Subcutaneous abdominal adipose tissue (tissue), 5 donors: Measurements from ENCODE around the gene CPA5.

Source experiments
- H3K27ac ChIP-seq: one replicate; pipeline ENCODE4 v1.7.0; 2013; ENCODE audit warnings: low read depth, mild to moderate bottlenecking, inconsistent platforms, low read length, moderate library complexity
- H3K27me3 ChIP-seq, 5 donors: one replicate each; pipeline ENCODE4 v1.7.0; 2013; ENCODE audit warnings: low read length in 5 of 5, inconsistent platforms in 1 of 5; ENCODE audit not compliant: control insufficient read depth in 5 of 5, insufficient read depth in 4 of 5
- H3K36me3 ChIP-seq, 5 donors: one replicate each; pipeline ENCODE4 v1.7.0; 2013; ENCODE audit warnings: low read length in 5 of 5; ENCODE audit not compliant: control insufficient read depth in 5 of 5, insufficient read depth in 5 of 5
- H3K4me1 ChIP-seq, 5 donors: one replicate each; pipeline ENCODE4 v1.7.0; 2013; ENCODE audit warnings: low read length in 5 of 5, mild to moderate bottlenecking in 3 of 5, moderate library complexity in 1 of 5; ENCODE audit not compliant: control insufficient read depth in 5 of 5, insufficient read depth in 5 of 5
- H3K4me3 ChIP-seq, 5 donors: one replicate each; pipeline ENCODE4 v1.7.0; 2013; ENCODE audit warnings: low read length in 5 of 5, low read depth in 1 of 5
- H3K9ac ChIP-seq, 5 donors: one replicate each; pipeline ENCODE4 v1.7.0; 2013; ENCODE audit warnings: low read length in 5 of 5, mild to moderate bottlenecking in 4 of 5, moderate library complexity in 3 of 5
- H3K9me3 ChIP-seq, 5 donors: one replicate each; pipeline ENCODE4 v1.7.0; 2013; ENCODE audit warnings: low read length in 5 of 5; ENCODE audit not compliant: control insufficient read depth in 5 of 5
- donor health status: healthy.
- donor health status: healthy.
- donor health status: healthy.
- donor health status: healthy.
- donor health status: healthy.

CPA5 gene

DNA sequence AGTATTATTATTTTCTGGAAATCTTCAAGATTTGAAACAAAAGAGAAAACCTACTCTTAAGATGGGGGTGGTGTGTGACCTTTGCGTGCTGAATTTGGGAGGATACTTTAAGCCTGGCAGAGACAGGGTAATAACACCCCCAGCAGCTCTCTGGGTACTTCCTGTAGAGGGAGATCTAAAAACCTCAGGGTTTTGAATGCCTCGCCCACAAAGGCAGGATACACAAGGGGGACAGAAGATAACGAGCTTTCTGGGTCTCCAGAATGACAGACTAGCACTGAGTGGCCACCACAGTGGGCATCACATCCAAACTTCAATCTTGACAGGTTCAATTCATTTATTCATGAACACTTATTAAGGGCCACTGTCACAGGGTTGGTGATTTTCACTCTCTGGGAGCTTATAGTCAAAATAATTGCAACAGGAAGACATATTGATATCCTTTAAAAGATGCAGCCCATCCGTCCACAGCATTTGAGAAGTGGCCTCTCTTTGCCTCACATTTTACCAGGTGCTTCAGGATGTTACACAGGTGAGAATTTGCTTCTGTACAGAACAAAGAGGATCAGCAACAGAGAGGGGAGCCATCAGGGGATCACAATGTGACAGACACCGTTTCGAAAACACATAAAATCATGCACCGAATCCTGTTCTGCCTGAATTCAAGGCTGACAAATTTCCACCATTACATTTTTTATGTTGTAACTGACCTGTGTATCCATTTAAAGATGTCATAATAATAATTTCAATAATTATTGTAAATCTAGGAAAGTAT, 50.0 kb downstream of the CPA5 start:
- Histone ChIP-seq H3K9ac (peak overlapping the region in 1 of 5 donors; percentile 18), H3K36me3 (no peaks in the 10 kb centered on the region), H3K27ac (peak overlapping the region; percentile 98), H3K9me3 (no peaks in the 10 kb centered on the region), H3K4me1 (peaks cover 0 to 79% (median 67%) of the 10 kb centered on the region in 5 donors), H3K4me3 (no peak overlapping the region), H3K27me3 (no peaks in the 10 kb centered on the region)

DNA sequence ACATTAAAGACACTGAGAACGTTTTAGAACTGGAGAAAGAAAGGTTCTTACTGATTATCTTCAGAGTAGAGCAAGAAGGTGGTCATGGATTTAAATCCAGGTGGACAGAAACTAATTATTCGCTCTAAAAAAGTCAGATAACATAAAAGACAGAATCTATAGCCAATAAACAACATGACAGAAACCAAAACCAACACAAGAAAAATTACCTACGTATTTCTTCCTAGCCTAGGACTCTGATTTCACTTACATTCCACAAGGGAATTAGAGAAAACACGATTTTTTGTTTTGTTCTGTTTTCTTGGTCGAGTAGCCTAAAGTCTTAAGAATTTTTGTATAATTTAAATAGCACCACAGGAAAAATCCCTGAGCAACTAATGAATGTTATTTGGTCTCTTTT, 50.8 kb downstream of the CPA5 start:
- Histone ChIP-seq H3K27me3 (no peaks in the 10 kb centered on the region), H3K27ac (peak overlapping the region; percentile 98), H3K4me3 (no peak overlapping the region)

DNA sequence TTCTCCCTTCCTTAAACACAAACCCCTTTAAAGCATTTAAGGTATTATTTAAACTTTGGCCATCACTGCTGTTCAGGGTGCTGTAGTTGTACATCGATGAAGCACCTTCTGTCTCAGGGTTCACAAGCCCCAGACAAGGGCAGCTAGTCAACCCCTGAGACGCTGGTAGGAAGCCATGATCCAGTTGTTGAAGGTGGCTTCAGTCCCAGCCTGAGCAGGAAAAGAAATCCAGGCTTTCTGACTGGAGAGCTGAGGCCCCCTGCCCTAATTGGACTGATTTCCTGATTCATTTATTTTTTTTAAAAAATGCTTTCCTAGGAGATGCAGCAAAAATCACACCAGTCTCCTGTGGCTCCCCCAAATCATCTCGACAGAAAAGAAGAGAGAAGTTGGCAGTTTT, 51.5 kb downstream of the CPA5 start:
- no peaks in the 10 kb centered on the region for H3K9me3 ChIP-seq
- H3K4me1 ChIP-seq, result peaks cover 11 to 88% (median 79%) of the 10 kb centered on the region in 5 donors
- H3K27ac ChIP-seq, result peak overlapping the region; percentile 98
- no peaks in the 10 kb centered on the region for H3K36me3 ChIP-seq
- peak overlapping the region in 2 of 5 donors; percentile 35 to 53 for H3K9ac ChIP-seq
- no peaks in the 10 kb centered on the region for H3K27me3 ChIP-seq
- H3K4me3 ChIP-seq, result no peak overlapping the region

More for the DNA sequence above, 50.8 kb downstream of the CPA5 start:
- peaks cover 4 to 82% (median 75%) of the 10 kb centered on the region in 5 donors for H3K4me1 ChIP-seq
- no peaks in the 10 kb centered on the region for H3K9me3 ChIP-seq
- peak overlapping the region in 2 of 5 donors; percentile 35 to 53 for H3K9ac ChIP-seq
- H3K36me3 ChIP-seq, result no peaks in the 10 kb centered on the region

DNA sequence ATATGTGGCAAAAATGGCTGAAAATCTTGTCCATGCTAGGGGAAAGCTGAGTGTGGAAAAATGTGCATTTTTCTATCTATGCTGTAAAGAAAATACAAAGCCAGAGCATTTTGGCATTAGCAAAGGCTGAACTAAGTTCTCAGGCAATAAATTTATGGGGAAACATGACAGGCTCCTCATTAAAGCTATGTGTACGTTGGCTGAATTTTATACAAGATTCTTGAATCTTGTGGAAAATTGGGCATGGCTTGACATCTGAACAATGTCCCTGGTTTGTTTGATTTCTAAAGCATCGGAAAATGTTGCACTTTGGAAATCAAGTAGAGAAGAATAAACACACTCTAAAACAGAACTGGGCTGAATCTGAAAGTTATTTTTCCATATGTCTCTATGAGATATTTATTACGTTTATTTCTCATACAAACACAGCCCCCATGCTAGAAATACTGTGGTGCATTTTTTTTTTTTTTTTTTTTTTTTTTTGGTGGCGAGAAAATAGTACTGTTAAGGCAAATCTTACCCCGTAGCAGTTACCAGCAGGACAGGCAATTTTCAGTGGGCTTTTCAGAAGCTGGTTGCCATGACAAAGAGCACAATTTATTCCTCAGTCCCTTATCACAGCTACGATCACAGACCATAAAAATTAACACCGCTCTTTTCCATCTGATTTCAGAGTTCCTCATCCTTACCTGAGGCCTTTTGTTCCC, 52.6 kb downstream of the CPA5 start:
- Histone ChIP-seq H3K4me3 (no peak overlapping the region), H3K9me3 (no peaks in the 10 kb centered on the region), H3K36me3 (no peaks in the 10 kb centered on the region), H3K27me3 (no peaks in the 10 kb centered on the region), H3K4me1 (peaks cover 11 to 93% (median 83%) of the 10 kb centered on the region in 5 donors), H3K9ac (peak overlapping the region in 2 of 5 donors; percentile 28 to 53), H3K27ac (peak overlapping the region; percentile 98)

DNA sequence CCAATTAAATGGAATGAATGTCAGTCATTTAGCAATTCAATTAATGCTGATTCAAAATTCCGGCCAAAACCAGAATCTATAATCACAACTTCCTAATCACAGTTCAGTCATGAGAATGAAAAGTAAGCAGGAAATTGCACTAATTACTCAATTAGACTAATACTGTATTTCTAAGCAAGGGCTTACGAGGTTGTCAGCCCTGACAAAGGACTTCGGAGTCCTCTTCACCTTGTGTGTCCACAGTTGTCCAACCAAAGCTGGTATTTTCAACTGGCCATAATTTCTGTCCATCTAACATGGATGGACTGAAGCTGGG, 53.1 kb downstream of the CPA5 start:
- Histone ChIP-seq H3K4me3 (no peak overlapping the region), H3K27ac (peak overlapping the region; percentile 98), H3K9me3 (no peaks in the 10 kb centered on the region), H3K4me1 (peaks cover 11 to 93% (median 83%) of the 10 kb centered on the region in 5 donors), H3K9ac (no peak overlapping the region), H3K36me3 (no peaks in the 10 kb centered on the region), H3K27me3 (no peaks in the 10 kb centered on the region)

DNA sequence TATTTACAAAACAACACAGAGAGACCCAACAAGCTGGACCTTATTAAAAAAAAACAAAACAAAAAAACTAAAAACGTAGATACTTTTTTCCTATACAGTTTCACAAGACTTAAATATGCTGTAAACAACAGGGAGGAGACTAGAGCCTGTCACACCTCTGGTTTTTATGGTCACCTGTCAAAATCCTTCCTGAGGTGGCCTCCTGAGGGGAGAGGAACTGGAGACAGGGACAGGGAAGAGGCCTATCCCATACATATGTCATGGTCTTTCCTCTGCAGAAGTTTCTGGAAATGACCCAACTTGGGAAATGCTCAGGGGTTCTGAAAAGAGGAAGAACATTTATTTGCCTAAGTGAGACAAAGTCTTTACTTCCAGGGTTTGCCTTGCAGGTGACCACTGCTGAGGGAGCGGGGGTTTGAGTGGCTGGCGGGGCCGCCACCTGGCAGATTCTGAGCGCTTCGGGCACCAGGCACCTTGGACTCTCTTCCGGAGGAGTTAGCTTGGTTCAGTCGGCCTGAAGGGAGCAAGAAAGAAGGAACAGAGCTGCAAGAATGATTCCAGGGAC, 54.0 kb downstream of the CPA5 start:
- H3K27ac ChIP-seq, result peak overlapping the region; percentile 98
- peaks cover 11 to 88% (median 76%) of the 10 kb centered on the region in 5 donors for H3K4me1 ChIP-seq
- H3K36me3 ChIP-seq, result peaks cover 0 to 3% (median 0%) of the 10 kb centered on the region in 5 donors
- H3K4me3 ChIP-seq, result no peak overlapping the region
- H3K9ac ChIP-seq, result peak overlapping the region in 2 of 5 donors; percentile 6 to 76
- no peaks in the 10 kb centered on the region for H3K9me3 ChIP-seq
- no peaks in the 10 kb centered on the region for H3K27me3 ChIP-seq

DNA sequence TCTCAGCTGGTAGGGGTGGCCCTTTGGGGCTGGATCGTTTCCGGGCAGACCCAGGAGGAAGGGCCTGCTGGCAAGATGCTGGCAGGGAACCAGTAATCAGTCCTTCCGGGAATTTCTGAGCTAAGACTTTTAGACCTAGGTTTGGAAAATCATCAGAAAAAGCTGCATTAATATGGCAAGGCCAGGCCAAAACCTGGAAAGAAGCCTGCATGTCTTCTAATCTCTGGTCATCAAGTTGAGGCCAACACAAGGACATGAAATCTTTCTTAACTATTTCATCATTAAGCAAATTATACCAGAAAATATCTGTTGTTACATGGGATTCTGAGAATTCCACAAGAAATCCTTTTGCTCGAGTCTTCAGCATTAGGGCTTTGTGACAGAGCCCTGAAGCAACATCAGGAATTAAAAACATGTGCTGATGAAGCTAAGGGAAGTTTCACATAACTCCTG, 55.5 kb downstream of the CPA5 start:
- Histone ChIP-seq H3K9me3 (no peaks in the 10 kb centered on the region), H3K9ac (peak overlapping the region in 4 of 5 donors; percentile 4 to 76 (median 60)), H3K36me3 (peaks cover 0 to 3% (median 2%) of the 10 kb centered on the region in 5 donors), H3K27me3 (no peaks in the 10 kb centered on the region), H3K27ac (peak overlapping the region; percentile 98), H3K4me3 (peak overlapping the region in 1 of 5 donors; percentile 31), H3K4me1 (peaks cover 11 to 75% (median 68%) of the 10 kb centered on the region in 5 donors)

DNA sequence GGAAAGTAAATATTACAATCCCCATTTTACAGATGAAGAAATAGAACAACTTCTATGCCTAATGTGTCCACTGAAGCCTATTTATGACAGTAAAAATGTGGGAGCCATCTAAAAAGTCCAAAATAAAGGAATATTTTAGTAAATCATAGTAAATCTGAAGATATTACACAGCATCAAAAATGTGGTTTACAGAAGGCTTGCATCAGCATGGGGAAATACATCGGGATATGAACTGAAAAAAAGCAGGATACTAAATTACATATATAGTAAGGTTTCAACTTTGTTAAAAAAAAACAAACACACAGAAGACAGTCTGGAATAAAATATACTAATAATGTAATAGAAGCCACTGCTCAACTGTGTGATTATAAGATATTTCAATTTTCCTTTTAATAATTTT, 56.5 kb downstream of the CPA5 start:
- Histone ChIP-seq H3K27me3 (no peaks in the 10 kb centered on the region), H3K27ac (peak overlapping the region; percentile 98), H3K9me3 (no peaks in the 10 kb centered on the region), H3K36me3 (peaks cover 0 to 3% (median 2%) of the 10 kb centered on the region in 5 donors), H3K4me3 (no peak overlapping the region), H3K4me1 (peaks cover 11 to 66% (median 64%) of the 10 kb centered on the region in 5 donors), H3K9ac (peak overlapping the region in 4 of 5 donors; percentile 21 to 76 (median 60))

DNA sequence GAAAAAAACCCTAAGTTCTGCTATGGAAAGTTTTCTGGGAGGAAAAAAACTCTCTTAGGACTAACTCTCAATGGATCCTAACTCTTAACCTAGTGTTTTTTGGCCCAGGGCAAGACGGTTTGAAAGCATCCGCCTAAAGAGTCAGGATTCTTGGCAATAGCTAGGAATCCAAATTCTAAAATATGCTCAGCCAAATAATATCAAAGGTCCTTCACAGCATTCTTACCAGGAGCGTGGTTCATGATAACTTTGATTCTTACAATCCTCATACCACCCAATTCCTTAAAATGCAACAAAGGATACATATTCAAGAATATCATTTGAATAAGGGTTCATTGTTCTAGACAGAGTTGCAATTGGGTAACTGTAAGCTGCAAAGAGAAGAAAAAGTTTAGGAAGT, 57.0 kb downstream of the CPA5 start:
- Histone ChIP-seq H3K4me1 (peaks cover 11 to 61% (median 60%) of the 10 kb centered on the region in 5 donors), H3K9me3 (no peaks in the 10 kb centered on the region), H3K27me3 (no peaks in the 10 kb centered on the region), H3K36me3 (peaks cover 0 to 3% (median 2%) of the 10 kb centered on the region in 5 donors), H3K27ac (peak overlapping the region; percentile 98), H3K9ac (peak overlapping the region in 2 of 5 donors; percentile 38 to 76), H3K4me3 (no peak overlapping the region)

DNA sequence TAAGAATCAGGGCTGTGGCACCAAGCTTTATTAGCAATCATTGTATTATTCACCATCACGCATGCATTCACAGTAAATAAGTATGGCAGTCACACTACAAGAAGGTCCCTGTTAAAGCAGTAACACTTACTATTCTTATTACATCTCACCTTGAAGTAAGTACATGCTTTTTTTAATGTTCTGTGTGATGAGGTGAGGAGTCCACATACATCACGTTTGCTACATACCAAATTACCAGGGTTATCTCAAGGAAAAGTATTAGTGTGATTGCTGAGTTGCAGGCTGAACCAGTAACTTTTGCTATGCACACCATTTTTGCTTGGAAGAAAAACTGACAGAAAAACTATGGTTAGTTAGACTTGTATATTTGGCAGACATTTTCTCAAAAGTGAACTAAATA, 60.4 kb downstream of the CPA5 start:
- peaks cover 0 to 3% (median 2%) of the 10 kb centered on the region in 5 donors for H3K36me3 ChIP-seq
- no peak overlapping the region for H3K27ac ChIP-seq
- H3K27me3 ChIP-seq, result no peaks in the 10 kb centered on the region
- no peaks in the 10 kb centered on the region for H3K9me3 ChIP-seq
- H3K9ac ChIP-seq, result no peak overlapping the region
- H3K4me1 ChIP-seq, result peaks cover 11 to 45% (median 34%) of the 10 kb centered on the region in 5 donors
- no peak overlapping the region for H3K4me3 ChIP-seq
